T-helper 1 cell treated with Interleukin-12 subunit alpha and Interleukin-12 subunit beta and Interleukin-4 antibody, amounts not matched to agents 30 μg/mL and 1 μg/mL, for 36 hours (primary cell): Measurements from ENCODE around the gene STK26.

Experiments
- H3K27ac Mint-ChIP-seq: one replicate; pipeline ENCODE4 v1.8.0; 2021; ENCODE audit warnings: mild to moderate bottlenecking, mixed read lengths
- H3K27me3 Mint-ChIP-seq: one replicate; pipeline ENCODE4 v1.8.0; 2021; ENCODE audit warnings: low read depth, mixed read lengths
- H3K36me3 Mint-ChIP-seq: one replicate; pipeline ENCODE4 v1.8.0; 2021; ENCODE audit warnings: low read depth, mixed read lengths
- H3K4me1 Mint-ChIP-seq: one replicate; pipeline ENCODE4 v1.8.0; 2021; ENCODE audit warnings: low read depth, mixed read lengths
- H3K4me3 Mint-ChIP-seq: one replicate; pipeline ENCODE4 v1.8.0; 2021; ENCODE audit warnings: mild to moderate bottlenecking, moderate library complexity, mixed read lengths
- H3K9me3 Mint-ChIP-seq: one replicate; pipeline ENCODE4 v1.8.0; 2021; ENCODE audit warnings: mixed read lengths

Gene STK26

DNA sequence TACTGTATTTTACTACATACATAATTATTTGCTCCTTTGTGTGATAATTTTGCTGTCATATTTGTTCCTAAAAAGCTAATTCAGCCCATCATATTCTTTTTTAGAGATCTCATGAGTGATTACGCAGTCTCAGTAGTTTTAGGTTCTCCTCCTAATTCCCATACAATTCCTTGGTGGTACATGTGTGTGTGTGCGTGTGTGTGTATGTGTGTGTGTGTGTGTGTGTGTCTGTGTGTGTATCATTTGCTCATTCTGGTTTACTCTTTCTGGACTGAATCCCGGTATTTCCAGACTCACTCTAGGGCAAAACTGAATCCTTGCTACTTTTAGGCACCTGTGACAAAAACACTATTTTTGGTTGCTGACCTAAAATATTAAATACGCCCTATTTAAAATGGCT lies 34.9 kb downstream of the STK26 start:
- no peaks in the 10 kb centered on the region for H3K9me3 Mint-ChIP-seq
- no peak overlapping the region for H3K27ac Mint-ChIP-seq
- H3K36me3 Mint-ChIP-seq: peaks cover 11% of the 10 kb centered on the region
- no peaks in the 10 kb centered on the region for H3K27me3 Mint-ChIP-seq
- peaks cover 4% of the 10 kb centered on the region for H3K4me1 Mint-ChIP-seq
- H3K4me3 Mint-ChIP-seq: no peak overlapping the region

DNA sequence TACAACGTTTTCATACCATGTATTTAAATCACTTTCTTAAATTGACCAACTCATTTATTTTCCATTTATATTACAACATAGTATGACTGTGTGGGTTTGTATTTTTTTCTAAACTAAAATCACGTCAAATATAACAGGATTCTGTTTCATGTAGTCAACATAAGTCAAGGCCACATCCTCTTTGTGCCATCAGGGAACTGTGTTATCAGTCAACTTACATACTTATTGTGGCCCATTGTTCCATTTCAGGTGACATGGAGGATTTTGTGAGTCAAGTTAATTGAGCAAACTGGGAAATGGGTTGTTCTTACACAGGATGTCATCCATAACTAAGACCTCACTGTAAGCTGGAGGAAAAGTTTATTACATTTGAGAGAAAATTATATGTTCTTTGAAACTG lies 35.9 kb downstream of the STK26 start:
- Mint-ChIP-seq H3K27ac (no peak overlapping the region), H3K36me3 (peaks cover 10% of the 10 kb centered on the region), H3K4me1 (peaks cover 4% of the 10 kb centered on the region), H3K9me3 (no peaks in the 10 kb centered on the region), H3K27me3 (no peaks in the 10 kb centered on the region), H3K4me3 (no peak overlapping the region)

DNA sequence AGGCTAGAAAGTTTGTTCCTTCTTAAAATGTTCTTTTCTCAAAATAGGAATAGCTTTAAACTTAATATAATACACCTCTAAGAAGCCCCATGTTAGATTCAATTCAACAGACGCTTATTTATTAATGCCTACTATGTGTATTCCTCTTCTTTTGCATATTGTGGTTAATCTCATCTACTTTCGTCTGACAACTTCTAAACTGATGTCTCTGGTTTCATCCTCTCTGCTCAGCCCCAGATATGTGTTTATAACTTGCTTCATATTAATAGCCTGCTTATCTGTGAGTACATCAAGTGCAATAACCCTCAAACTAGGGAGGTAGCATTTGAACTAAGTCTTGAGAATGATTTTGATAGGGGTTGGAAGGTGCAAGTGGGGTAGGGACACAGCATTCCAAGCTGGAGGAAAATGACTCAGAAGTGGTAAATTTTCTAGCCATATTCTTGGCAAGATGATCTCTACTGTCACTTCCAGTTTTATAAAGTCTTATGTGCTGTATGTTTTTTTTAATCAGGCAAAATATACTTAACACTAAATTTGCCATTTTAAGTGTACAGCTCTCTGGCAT lies 37.0 kb downstream of the STK26 start:
- Mint-ChIP-seq H3K4me1 (peaks cover 4% of the 10 kb centered on the region), H3K4me3 (no peak overlapping the region)

DNA sequence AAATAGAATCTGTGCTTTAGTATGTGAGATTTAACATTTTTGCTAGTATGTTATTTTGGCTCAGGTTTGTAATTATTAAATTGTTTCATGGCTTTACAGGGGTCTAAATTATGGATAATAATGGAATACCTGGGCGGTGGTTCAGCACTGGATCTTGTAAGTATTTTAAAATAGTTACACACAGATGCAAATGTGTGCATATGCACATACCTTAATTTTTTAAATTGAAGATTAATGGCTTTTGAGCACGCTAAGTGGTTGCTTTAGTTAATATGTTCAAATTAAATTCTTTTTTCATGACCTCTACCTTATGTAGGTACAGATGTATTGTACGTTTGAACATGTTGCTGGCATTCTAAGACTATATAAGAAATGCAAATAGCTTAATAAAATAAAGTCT lies 40.2 kb downstream of the STK26 start:
- Mint-ChIP-seq H3K4me3 (no peak overlapping the region), H3K36me3 (peaks cover 5% of the 10 kb centered on the region), H3K4me1 (peaks cover 4% of the 10 kb centered on the region), H3K27ac (no peak overlapping the region), H3K9me3 (no peaks in the 10 kb centered on the region), H3K27me3 (no peaks in the 10 kb centered on the region)

More for the DNA sequence above, 37.0 kb downstream of the STK26 start:
- H3K27me3 Mint-ChIP-seq: no peaks in the 10 kb centered on the region
- H3K9me3 Mint-ChIP-seq: no peaks in the 10 kb centered on the region
- peaks cover 6% of the 10 kb centered on the region for H3K36me3 Mint-ChIP-seq
- H3K27ac Mint-ChIP-seq: no peak overlapping the region

DNA sequence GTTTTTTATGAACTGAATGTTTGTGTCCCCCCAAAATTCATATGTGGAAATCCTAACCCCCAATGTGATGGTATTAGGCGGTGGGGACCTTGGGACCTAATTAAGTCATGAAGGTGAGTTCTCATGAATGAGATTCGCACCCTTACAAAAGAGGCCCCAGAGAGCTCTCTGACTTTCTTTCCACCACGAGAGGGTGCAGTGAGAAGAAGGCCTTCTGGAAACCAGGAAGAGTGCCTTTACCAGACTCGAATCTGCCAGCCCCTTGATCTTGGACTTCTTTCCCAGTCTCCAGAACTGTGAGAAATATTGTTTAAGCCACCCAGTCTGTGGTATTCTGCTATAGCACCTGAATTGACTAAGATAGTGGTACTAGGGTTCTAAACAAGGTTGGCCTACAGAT lies 40.8 kb downstream of the STK26 start:
- Mint-ChIP-seq H3K27ac (no peak overlapping the region), H3K4me1 (peaks cover 4% of the 10 kb centered on the region), H3K4me3 (no peak overlapping the region), H3K27me3 (no peaks in the 10 kb centered on the region), H3K36me3 (peaks cover 7% of the 10 kb centered on the region), H3K9me3 (no peaks in the 10 kb centered on the region)

DNA sequence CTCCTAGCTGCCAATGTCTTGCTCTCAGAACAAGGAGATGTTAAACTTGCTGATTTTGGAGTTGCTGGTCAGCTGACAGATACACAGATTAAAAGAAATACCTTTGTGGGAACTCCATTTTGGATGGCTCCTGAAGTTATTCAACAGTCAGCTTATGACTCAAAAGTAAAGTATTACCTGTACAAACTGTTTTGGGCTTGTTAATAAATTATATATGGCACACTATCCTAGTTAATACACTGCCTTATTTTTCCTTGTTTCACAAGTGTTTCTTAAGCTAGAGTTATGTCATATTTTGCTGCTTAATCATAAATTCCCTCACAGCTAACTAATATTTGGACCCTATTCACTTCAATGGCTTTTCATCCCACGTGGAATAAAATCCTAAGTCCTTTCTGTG lies 45.3 kb downstream of the STK26 start:
- no peaks in the 10 kb centered on the region for H3K27me3 Mint-ChIP-seq
- no peaks in the 10 kb centered on the region for H3K4me1 Mint-ChIP-seq
- no peaks in the 10 kb centered on the region for H3K9me3 Mint-ChIP-seq
- H3K36me3 Mint-ChIP-seq: peaks cover 7% of the 10 kb centered on the region
- no peak overlapping the region for H3K4me3 Mint-ChIP-seq
- no peak overlapping the region for H3K27ac Mint-ChIP-seq

DNA sequence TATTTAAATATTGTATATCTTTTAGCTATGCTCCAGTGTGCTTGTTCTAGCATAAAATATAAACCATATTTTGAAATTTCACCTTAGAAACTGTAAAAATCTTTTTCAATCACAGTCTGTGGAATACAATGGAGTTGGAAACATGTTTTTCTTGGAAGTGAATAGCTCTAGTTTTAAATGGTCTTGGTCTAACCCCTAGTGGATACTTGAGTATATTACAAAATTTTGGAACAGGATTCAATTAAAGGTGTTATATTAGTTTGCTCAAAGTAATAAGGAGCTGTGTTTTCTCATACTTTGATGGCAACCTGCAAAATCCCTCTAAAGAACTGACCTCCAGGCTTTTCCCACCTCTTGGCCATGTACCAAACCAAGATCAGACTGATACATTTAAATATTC lies 48.2 kb downstream of the STK26 start:
- Mint-ChIP-seq H3K9me3 (no peaks in the 10 kb centered on the region), H3K4me3 (no peak overlapping the region), H3K36me3 (peaks cover 13% of the 10 kb centered on the region), H3K4me1 (no peaks in the 10 kb centered on the region), H3K27ac (no peak overlapping the region), H3K27me3 (no peaks in the 10 kb centered on the region)

DNA sequence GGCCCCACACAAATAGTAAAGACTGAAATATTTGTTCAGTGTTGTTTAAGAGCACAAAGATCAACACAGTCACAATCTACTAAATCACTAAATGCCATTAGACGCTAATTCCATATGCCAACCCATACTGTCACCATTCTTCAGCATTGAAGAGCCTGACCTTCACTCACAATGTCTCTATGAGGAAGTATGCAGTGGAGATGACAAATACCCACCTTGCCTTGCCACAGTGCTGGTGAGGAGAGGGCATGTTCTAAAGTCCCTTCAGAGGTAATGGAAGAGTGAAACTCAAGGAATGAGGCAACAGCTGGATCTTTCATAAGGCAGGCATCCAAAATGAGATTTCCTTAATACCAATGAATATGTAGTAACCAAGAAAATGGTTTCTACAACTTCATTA lies 54.3 kb downstream of the STK26 start:
- Mint-ChIP-seq H3K27me3 (no peaks in the 10 kb centered on the region), H3K4me3 (no peak overlapping the region), H3K36me3 (peaks cover 9% of the 10 kb centered on the region), H3K9me3 (no peaks in the 10 kb centered on the region), H3K4me1 (no peaks in the 10 kb centered on the region), H3K27ac (no peak overlapping the region)

DNA sequence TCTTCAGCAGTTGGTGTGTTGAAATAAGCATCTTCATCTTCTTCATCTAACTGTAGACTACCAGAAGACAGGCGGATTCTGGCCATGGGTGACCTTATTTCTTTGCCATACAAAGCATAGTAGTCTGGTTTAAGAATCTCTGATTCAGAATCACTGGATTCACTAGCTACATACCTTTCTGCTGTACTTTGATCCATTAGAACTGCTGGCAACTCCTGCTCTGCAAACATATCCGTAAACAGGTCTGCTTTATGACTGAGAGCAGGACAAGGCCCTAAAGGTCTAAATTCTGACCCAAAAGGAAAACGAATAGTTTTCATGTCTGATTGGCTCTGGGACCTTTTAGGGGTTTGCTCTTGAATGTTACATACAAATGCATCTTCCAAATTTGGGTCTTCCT lies 54.8 kb downstream of the STK26 start:
- H3K36me3 Mint-ChIP-seq: peaks cover 7% of the 10 kb centered on the region
- no peaks in the 10 kb centered on the region for H3K27me3 Mint-ChIP-seq
- no peaks in the 10 kb centered on the region for H3K9me3 Mint-ChIP-seq
- no peak overlapping the region for H3K4me3 Mint-ChIP-seq
- no peaks in the 10 kb centered on the region for H3K4me1 Mint-ChIP-seq
- no peak overlapping the region for H3K27ac Mint-ChIP-seq

DNA sequence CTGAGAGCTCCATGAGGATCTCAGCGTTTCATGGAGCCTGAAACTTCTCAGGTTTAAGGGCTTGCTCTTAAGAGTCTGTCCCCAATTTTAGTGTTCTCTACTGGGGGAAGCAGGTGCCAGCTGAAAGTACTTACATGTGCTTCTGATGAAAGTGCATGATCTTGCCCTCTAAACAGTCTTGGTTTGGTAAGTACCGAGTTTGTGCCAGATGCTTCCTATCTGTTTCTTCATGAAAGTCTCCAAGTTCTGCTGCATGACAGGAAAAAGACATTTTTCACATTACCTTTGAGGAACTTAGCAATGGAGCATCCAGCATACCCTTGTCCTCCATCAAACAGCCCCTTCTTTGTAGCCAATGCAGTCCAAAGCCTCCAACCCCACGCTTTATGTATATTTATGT lies 62.7 kb downstream of the STK26 start:
- H3K36me3 Mint-ChIP-seq: no peaks in the 10 kb centered on the region
- H3K4me3 Mint-ChIP-seq: no peak overlapping the region
- H3K9me3 Mint-ChIP-seq: no peaks in the 10 kb centered on the region
- H3K4me1 Mint-ChIP-seq: no peaks in the 10 kb centered on the region
- H3K27me3 Mint-ChIP-seq: peaks cover 7% of the 10 kb centered on the region
- H3K27ac Mint-ChIP-seq: no peak overlapping the region

DNA sequence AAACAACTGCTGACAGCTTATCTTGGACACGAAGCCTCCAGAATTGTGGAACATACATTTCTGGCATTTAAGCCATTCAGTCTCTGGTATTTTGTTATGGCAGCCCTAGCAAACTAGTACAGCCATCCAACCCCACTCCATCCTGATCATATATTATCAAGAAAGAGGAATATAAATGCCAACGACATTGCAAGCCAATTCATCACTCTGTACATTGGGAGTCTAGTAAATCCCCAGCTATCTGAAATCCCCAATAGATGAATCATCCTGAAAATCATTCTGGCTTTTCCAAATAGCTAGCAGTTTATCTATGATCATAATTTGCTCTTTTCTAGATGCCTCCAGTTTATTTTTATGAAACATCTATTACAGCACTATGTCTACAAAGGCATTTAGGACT lies 63.6 kb downstream of the STK26 start:
- Mint-ChIP-seq H3K27ac (no peak overlapping the region), H3K9me3 (no peaks in the 10 kb centered on the region), H3K36me3 (no peaks in the 10 kb centered on the region), H3K27me3 (peaks cover 7% of the 10 kb centered on the region), H3K4me3 (no peak overlapping the region), H3K4me1 (no peaks in the 10 kb centered on the region)

DNA sequence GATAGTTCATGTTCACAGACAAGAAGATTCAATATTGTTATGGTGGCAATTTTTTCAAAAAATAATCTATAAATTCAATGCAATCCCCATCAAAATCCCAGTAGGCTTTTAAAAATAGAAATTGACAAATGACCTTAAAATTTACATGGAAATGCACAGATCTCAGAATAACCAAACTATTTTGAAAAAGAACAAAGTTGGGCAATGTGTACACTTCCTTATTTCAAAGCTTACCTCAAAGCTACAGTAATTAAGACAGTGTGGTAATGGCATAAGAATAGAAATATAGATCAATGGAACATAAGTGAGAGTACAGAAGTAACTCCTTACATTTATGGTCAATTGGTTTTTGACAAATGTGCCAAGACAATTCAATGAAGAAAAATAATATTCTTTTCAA lies 65.8 kb downstream of the STK26 start:
- Mint-ChIP-seq H3K36me3 (no peaks in the 10 kb centered on the region), H3K27me3 (peaks cover 7% of the 10 kb centered on the region), H3K27ac (no peak overlapping the region), H3K4me1 (no peaks in the 10 kb centered on the region), H3K4me3 (no peak overlapping the region), H3K9me3 (no peaks in the 10 kb centered on the region)

DNA sequence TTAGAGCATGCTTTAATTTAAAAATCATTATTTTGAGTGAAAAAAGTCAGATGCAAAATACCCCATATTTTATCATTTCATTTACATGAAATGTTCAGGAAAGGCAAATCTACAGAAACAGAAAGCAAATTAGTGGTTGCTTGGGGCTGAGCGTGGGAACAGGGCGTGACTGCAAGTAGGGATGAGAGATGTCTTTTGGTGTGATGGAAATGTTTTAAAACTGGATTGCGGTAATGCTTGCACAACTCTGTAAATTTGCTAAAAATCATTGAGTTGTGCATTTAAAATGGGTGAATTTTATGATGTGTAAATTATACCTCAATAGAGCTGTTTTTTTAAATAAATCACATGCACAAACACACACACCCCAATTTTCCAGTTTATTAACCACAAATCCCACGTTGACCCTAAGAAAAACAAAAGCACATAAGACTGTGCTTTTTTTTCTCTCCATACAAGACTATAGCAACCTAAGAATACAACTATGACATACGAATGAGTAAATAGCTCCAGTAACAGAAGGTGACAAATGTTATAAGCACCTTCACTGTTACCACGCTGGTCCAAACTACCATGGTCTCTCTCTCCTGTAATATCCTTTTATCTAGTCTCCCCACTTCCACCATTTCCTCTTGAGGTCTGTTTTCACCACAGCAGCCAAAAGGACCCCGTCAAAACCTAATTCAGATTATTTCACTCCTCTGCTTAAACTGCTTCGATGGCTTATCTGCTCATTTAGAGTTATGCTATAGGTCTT lies 67.5 kb downstream of the STK26 start:
- no peaks in the 10 kb centered on the region for H3K4me1 Mint-ChIP-seq
- no peak overlapping the region for H3K4me3 Mint-ChIP-seq
- H3K9me3 Mint-ChIP-seq: no peaks in the 10 kb centered on the region
- H3K36me3 Mint-ChIP-seq: no peaks in the 10 kb centered on the region
- H3K27me3 Mint-ChIP-seq: peaks cover 7% of the 10 kb centered on the region
- no peak overlapping the region for H3K27ac Mint-ChIP-seq

DNA sequence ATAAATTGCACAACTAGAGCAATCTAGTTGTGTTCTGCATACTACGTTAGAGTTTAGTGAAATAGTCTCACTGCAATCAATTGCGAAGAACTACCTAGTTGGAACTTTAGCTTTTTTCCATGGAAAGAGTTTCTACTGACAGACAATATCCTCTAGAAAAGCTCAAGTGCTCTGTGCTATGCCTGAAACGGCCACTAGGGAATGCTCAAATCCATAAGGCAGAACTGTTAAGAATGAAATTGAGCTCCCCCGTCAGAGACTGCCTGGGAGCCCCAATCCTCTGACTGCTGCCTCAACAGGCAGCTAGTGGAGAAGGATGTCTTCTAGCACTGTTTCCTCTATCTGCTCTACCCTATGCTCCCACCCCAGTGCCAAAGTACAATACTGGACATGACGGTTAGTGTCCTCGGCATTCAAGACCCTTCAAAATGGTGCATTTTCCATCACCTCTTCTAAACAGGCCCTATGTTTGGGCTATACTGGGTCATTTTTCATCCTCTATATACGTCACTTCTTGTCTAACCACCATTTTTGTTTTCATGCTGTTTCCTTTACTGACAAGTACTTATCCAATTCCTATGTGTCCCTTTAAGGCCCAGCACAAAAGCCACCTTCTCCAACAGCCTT lies 69.5 kb downstream of the STK26 start:
- H3K27ac Mint-ChIP-seq: no peak overlapping the region
- H3K4me3 Mint-ChIP-seq: no peak overlapping the region
- H3K27me3 Mint-ChIP-seq: peaks cover 7% of the 10 kb centered on the region
- no peaks in the 10 kb centered on the region for H3K4me1 Mint-ChIP-seq
- no peaks in the 10 kb centered on the region for H3K9me3 Mint-ChIP-seq
- H3K36me3 Mint-ChIP-seq: no peaks in the 10 kb centered on the region

DNA sequence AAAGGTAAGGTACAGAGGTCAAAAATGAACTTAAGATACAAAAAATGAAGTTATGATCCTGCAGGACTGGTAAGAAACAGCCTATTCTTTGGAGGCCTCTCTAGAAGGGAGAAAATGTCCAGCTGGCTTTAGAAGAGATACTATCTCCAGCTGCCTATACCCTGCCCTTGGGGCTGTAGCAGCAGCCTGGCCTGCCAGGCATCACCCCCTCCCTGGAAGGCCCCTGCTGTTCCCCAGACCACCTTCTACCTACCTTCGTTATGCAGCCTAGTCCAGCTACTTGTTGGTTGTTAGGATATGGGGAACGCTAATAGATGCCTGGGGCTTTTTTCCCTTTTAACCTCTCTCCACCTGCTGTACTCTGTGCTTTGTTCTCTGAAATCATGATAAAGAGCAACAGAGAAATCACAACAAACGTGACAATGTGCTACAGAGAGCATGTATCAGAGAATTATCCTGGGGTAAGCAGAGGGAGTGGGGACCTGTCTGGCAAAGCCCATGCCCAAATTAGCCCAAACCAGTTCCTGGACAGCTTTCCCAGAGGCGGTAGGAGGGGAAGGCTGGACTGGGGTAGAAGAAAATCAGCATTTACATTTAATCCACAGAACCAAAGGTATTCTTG lies 70.2 kb downstream of the STK26 start:
- H3K4me1 Mint-ChIP-seq: no peaks in the 10 kb centered on the region
- no peaks in the 10 kb centered on the region for H3K9me3 Mint-ChIP-seq
- H3K27me3 Mint-ChIP-seq: peaks cover 10% of the 10 kb centered on the region
- no peak overlapping the region for H3K4me3 Mint-ChIP-seq
- H3K36me3 Mint-ChIP-seq: no peaks in the 10 kb centered on the region
- H3K27ac Mint-ChIP-seq: no peak overlapping the region
